Astrocyte (in vitro differentiated cells and primary cell): ENCODE results near the gene OR4K13. TPM values are rescaled to one million over a fixed set of nuclear protein-coding genes. Genes with fewer than 3 reads are reported as not detected.

Experiments used
- DNase-seq: peaks from one replicate; pipeline ENCODE4 v3.0.0-alpha.2; 2010; ENCODE audit warnings: low read depth
- FAIRE-seq: peaks from 2 replicates; lab custom pipeline; 2011; peaks lifted over from hg19 to GRCh38; lab: Jason Lieb, UNC
- H2AFZ ChIP-seq: 2 replicates; pipeline ENCODE4 v1.6.0; 2012; ENCODE audit warnings: low read depth, low read length, inconsistent platforms
- H3K27ac ChIP-seq: 2 replicates; pipeline ENCODE4 v1.5.1; 2011; ENCODE audit warnings: low read depth, low read length, inconsistent platforms
- H3K27me3 ChIP-seq: 2 replicates; pipeline ENCODE4 v1.6.0; 2011; ENCODE audit warnings: low read length, inconsistent platforms; ENCODE audit not compliant: insufficient read depth
- H3K36me3 ChIP-seq: 2 replicates; pipeline ENCODE4 v1.5.1; 2011; ENCODE audit warnings: low read length, inconsistent platforms; ENCODE audit not compliant: insufficient read depth
- H3K4me1 ChIP-seq: 2 replicates; pipeline ENCODE4 v1.5.1; 2011; ENCODE audit warnings: low read length, inconsistent platforms; ENCODE audit not compliant: insufficient read depth
- H3K4me2 ChIP-seq: 2 replicates; pipeline ENCODE4 v1.6.0; 2012; ENCODE audit warnings: low read length, inconsistent platforms
- H3K4me3 ChIP-seq: 2 replicates; pipeline ENCODE4 v1.5.1; 2011; ENCODE audit warnings: low read depth, mild to moderate bottlenecking, low read length, inconsistent platforms; ENCODE audit not compliant: insufficient read depth
- H3K79me2 ChIP-seq: 2 replicates; pipeline ENCODE4 v1.6.0; 2012; ENCODE audit warnings: mild to moderate bottlenecking, low read length, inconsistent platforms; ENCODE audit not compliant: insufficient read depth
- H3K9ac ChIP-seq: 2 replicates; pipeline ENCODE4 v1.6.0; 2012; ENCODE audit warnings: mild to moderate bottlenecking, low read length, inconsistent platforms
- H3K9me3 ChIP-seq: 2 replicates; pipeline ENCODE4 v1.5.1; 2012; ENCODE audit warnings: low read depth, mild to moderate bottlenecking, low read length, inconsistent platforms; ENCODE audit not compliant: insufficient read depth
- H4K20me1 ChIP-seq: 2 replicates; pipeline ENCODE4 v1.6.0; 2012; ENCODE audit warnings: low read length, inconsistent platforms; ENCODE audit not compliant: insufficient read depth
- H3K27ac Mint-ChIP-seq: one replicate; pipeline ENCODE4 v1.8.0; 2021; ENCODE audit warnings: mild to moderate bottlenecking, mixed read lengths; ENCODE audit not compliant: unreplicated experiment
- H3K27me3 Mint-ChIP-seq: one replicate; pipeline ENCODE4 v1.8.0; 2021; ENCODE audit warnings: low read depth, mixed read lengths; ENCODE audit not compliant: unreplicated experiment
- H3K36me3 Mint-ChIP-seq: one replicate; pipeline ENCODE4 v1.8.0; 2021; ENCODE audit warnings: low read depth, mixed read lengths; ENCODE audit not compliant: unreplicated experiment
- H3K4me1 Mint-ChIP-seq: one replicate; pipeline ENCODE4 v1.8.0; 2021; ENCODE audit warnings: low read depth, mixed read lengths; ENCODE audit not compliant: unreplicated experiment
- H3K4me3 Mint-ChIP-seq: one replicate; pipeline ENCODE4 v1.8.0; 2021; ENCODE audit warnings: mild to moderate bottlenecking, moderate library complexity, mixed read lengths; ENCODE audit not compliant: unreplicated experiment
- H3K9me3 Mint-ChIP-seq: one replicate; pipeline ENCODE4 v1.8.0; 2021; ENCODE audit warnings: mild to moderate bottlenecking, mixed read lengths; ENCODE audit not compliant: unreplicated experiment
- EZH2 ChIP-seq: IDR thresholded peaks from 2 replicates; pipeline ENCODE4 v1.6.1; 2012; ENCODE audit warnings: mild to moderate bottlenecking, low read length, inconsistent platforms; ENCODE audit not compliant: insufficient read depth
- total RNA-seq: library from RNA; stranded (reverse); gene quantifications from 2 replicates; pipeline ENCODE4 v1.2.1, GENCODE V29; 2021
- TF ChIP-seq, protein P1 (sequence below): IDR thresholded peaks from 2 replicates; pipeline ENCODE4 v1.5.1; 2011; ENCODE audit warnings: low read depth, mild to moderate bottlenecking, inconsistent platforms, low read length, moderate library complexity; ENCODE audit not compliant: insufficient read depth

The OR4K13 gene
- total RNA-seq, 1 donor from 2014 or later: not detected

DNA sequence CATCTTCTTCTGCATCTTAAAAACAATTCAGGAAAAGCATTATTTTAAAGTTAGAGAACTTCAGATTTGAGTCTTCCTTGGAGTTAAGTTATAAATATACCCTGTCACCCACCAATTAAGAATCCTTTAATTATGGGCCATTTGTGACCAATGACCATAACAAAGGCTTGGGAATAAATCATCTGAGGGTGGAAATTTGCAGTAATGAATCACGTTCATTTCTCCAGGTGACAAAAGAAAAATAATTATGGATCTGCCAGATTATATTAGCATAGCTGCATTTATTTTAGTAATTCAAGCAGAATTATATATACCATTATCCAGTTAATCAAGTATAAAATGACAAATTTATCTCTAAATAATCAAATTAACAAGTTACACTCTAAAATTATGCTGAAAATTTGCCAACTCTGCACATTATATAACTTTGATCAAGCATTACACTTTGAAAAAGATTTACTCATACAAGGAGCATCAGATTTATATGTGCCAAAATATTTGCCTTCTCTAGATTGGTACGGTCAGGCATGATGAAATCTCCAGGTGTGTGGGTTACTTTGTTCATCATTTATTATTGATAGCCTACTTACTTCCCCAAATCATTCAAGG, 16.5 kb downstream of the OR4K13 start, which contains the start of gene OR4K14:
OR4K14 (minus strand) TSS at position 51 of the 609 bp plus-strand sequence. CDS start 4,114 bp downstream, outside the sequence.
- H4K20me1 ChIP-seq: no peaks in the 10 kb centered on the region
- no peaks in the 10 kb centered on the region for H3K27me3 ChIP-seq
- no peak within 1 kb of the TSS for H3K4me3 ChIP-seq
- DNase-seq: no peak
- Mint-ChIP-seq H3K36me3 (no peaks in the 10 kb centered on the region), H3K4me1 (no peaks in the 10 kb centered on the region), H3K27ac (no peak within 1 kb of the TSS), H3K4me3 (no peak within 1 kb of the TSS), H3K9me3 (no peaks in the 10 kb centered on the region), H3K27me3 (no peaks in the 10 kb centered on the region)
- H3K4me1 ChIP-seq: no peaks in the 10 kb centered on the region
- no peaks in the 10 kb centered on the region for H3K36me3 ChIP-seq
- no peak within 1 kb of the TSS for H3K4me2 ChIP-seq
- no peak for FAIRE-seq
- no peak within 1 kb of the TSS for H3K9ac ChIP-seq
- H3K9me3 ChIP-seq: peaks cover 5% of the 10 kb centered on the region
- H2AFZ ChIP-seq: no peak within 1 kb of the TSS
- no peak within 1 kb of the TSS for H3K27ac ChIP-seq
- TF ChIP-seq, protein P1, sequence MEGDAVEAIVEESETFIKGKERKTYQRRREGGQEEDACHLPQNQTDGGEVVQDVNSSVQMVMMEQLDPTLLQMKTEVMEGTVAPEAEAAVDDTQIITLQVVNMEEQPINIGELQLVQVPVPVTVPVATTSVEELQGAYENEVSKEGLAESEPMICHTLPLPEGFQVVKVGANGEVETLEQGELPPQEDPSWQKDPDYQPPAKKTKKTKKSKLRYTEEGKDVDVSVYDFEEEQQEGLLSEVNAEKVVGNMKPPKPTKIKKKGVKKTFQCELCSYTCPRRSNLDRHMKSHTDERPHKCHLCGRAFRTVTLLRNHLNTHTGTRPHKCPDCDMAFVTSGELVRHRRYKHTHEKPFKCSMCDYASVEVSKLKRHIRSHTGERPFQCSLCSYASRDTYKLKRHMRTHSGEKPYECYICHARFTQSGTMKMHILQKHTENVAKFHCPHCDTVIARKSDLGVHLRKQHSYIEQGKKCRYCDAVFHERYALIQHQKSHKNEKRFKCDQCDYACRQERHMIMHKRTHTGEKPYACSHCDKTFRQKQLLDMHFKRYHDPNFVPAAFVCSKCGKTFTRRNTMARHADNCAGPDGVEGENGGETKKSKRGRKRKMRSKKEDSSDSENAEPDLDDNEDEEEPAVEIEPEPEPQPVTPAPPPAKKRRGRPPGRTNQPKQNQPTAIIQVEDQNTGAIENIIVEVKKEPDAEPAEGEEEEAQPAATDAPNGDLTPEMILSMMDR: no peak
- TF ChIP-seq EZH2: no peak
- H3K79me2 ChIP-seq: no peaks in the 10 kb centered on the region

DNA sequence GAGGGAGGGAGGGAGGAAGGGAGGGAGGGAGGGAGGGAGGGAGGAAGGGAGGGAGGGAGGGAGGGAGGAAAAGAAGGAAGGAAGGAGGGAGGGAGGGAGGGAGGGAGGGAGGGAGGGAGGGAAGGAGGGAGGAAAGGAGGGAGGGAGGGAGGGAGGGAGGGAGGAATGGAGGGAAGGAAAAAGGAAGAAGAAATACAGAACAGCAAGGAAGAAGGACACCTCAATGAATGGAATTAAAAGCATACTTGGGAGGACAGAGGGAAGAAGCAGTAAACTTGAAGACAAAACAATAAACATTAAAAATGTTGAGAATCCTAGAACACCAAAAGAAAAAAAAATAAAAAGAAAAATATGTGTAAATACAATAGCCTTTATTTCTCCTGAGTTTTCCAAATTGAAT, 27.7 kb downstream of the OR4K13 start:
- H3K36me3 ChIP-seq: no peaks in the 10 kb centered on the region
- H3K4me1 Mint-ChIP-seq: no peaks in the 10 kb centered on the region
- FAIRE-seq: no peak
- H3K36me3 Mint-ChIP-seq: no peaks in the 10 kb centered on the region
- no peak overlapping the region for H3K27ac Mint-ChIP-seq
- no peak overlapping the region for H3K4me2 ChIP-seq
- H4K20me1 ChIP-seq: no peaks in the 10 kb centered on the region
- H3K4me3 Mint-ChIP-seq: no peak overlapping the region
- H3K9me3 ChIP-seq: peaks cover 9% of the 10 kb centered on the region
- no peak overlapping the region for H2AFZ ChIP-seq
- no peak for DNase-seq
- no peak overlapping the region for H3K4me3 ChIP-seq
- no peak overlapping the region for H3K27ac ChIP-seq
- no peak overlapping the region for H3K9ac ChIP-seq
- no peaks in the 10 kb centered on the region for H3K27me3 ChIP-seq
- TF ChIP-seq EZH2: no peak
- H3K4me1 ChIP-seq: no peaks in the 10 kb centered on the region
- no peaks in the 10 kb centered on the region for H3K27me3 Mint-ChIP-seq
- no peaks in the 10 kb centered on the region for H3K9me3 Mint-ChIP-seq
- H3K79me2 ChIP-seq: no peaks in the 10 kb centered on the region

DNA sequence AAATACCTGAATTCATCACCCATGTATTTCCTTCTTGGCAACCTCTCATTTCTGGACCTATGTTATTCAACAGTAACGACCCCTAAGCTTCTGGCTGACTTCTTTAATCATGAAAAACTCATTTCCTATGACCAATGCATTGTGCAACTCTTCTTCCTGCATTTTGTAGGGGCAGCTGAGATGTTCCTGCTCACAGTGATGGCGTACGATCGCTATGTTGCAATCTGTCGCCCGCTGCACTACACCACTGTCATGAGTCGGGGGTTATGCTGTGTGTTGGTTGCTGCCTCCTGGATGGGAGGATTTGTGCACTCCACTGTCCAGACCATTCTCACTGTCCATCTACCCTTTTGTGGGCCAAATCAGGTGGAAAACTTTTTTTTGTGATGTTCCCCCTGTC, 33.5 kb downstream of the OR4K13 start:
- no peak overlapping the region for H3K4me3 ChIP-seq
- no peaks in the 10 kb centered on the region for H3K4me1 ChIP-seq
- no peaks in the 10 kb centered on the region for H3K36me3 ChIP-seq
- no peak overlapping the region for H3K27ac ChIP-seq
- H3K79me2 ChIP-seq: no peaks in the 10 kb centered on the region
- TF ChIP-seq, protein P1: no peak
- TF ChIP-seq EZH2: no peak
- no peaks in the 10 kb centered on the region for H4K20me1 ChIP-seq
- H3K9ac ChIP-seq: no peak overlapping the region
- FAIRE-seq (no peak), DNase-seq (no peak)
- Mint-ChIP-seq H3K36me3 (no peaks in the 10 kb centered on the region), H3K4me3 (no peak overlapping the region), H3K9me3 (no peaks in the 10 kb centered on the region), H3K27ac (no peak overlapping the region), H3K27me3 (no peaks in the 10 kb centered on the region), H3K4me1 (no peaks in the 10 kb centered on the region)
- H2AFZ ChIP-seq: no peak overlapping the region
- peaks cover 4% of the 10 kb centered on the region for H3K9me3 ChIP-seq
- no peak overlapping the region for H3K4me2 ChIP-seq
- H3K27me3 ChIP-seq: no peaks in the 10 kb centered on the region
